DND-41 (cell line): Measurements from ENCODE around the gene ELMO3.

Experiments
- EZH2 ChIP-seq: IDR thresholded peaks from 3 replicates; pipeline ENCODE4 v1.6.1; 2012; ENCODE audit warnings: borderline replicate concordance, low read depth, mild to moderate bottlenecking, moderate library complexity, low read length, inconsistent platforms; ENCODE audit not compliant: severe bottlenecking
- TF ChIP-seq, protein P1 (sequence below): IDR thresholded peaks from 2 replicates; pipeline ENCODE4 v1.5.1; 2012; ENCODE audit warnings: borderline replicate concordance, low read length, moderate library complexity, mild to moderate bottlenecking; ENCODE audit not compliant: poor library complexity, severe bottlenecking; ENCODE audit errors: extremely low read depth

- TF ChIP-seq, protein P1, sequence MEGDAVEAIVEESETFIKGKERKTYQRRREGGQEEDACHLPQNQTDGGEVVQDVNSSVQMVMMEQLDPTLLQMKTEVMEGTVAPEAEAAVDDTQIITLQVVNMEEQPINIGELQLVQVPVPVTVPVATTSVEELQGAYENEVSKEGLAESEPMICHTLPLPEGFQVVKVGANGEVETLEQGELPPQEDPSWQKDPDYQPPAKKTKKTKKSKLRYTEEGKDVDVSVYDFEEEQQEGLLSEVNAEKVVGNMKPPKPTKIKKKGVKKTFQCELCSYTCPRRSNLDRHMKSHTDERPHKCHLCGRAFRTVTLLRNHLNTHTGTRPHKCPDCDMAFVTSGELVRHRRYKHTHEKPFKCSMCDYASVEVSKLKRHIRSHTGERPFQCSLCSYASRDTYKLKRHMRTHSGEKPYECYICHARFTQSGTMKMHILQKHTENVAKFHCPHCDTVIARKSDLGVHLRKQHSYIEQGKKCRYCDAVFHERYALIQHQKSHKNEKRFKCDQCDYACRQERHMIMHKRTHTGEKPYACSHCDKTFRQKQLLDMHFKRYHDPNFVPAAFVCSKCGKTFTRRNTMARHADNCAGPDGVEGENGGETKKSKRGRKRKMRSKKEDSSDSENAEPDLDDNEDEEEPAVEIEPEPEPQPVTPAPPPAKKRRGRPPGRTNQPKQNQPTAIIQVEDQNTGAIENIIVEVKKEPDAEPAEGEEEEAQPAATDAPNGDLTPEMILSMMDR: no peak
- no peak for TF ChIP-seq EZH2
These were observed 51.1 kb downstream of the ELMO3 start for GRCh38 chr16:67250045-67250327.
